Erythroblast (primary cell): ENCODE measurements around the gene IMMP2L.

Experiments
- GATA1 ChIP-seq: IDR thresholded peaks from 2 replicates; pipeline ENCODE4 v1.6.1; 2011; ENCODE audit warnings: low read depth, mild to moderate bottlenecking, control low read depth, low read length, moderate library complexity
- POLR2A ChIP-seq: IDR thresholded peaks from 2 replicates; pipeline ENCODE4 v1.6.1; 2011; ENCODE audit warnings: mild to moderate bottlenecking, low read length

DNA sequence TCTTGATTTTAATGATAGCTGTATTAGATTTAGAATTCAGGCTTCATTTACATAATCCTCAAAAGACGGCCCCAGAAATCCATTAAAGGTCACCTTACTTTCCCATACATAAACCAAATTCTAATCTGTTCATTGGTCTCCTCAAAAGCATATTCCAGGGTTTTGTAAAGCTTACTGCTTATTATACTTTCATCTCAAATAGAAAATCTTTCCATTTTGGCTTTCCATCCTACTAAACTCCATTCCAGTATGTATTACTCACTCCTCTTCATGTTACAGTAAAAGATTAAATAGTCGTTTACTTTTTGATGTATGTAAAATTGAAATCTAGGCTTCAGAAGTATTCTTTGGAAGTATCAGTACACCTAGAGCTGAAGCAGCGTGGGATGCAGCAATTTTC is 614.9 kb downstream of the IMMP2L start:
- TF ChIP-seq POLR2A (no peak), GATA1 (no peak)
